NCI-H446 treated with DMSO at 0.1 percent for 48 hours (cell line): ENCODE data around the gene NDUFA8.

Experiments
- DNase-seq: peaks from one replicate; lab custom pipeline; 2025; lab: John Stamatoyannopoulos, UW

Gene NDUFA8

GRCh38 chr9:122099271-122099869 is 60.2 kb downstream of the NDUFA8 start:
- no peak for DNase-seq

GRCh38 chr9:122097679-122098315 is 61.8 kb downstream of the NDUFA8 start:
- DNase-seq: no peak

DNA sequence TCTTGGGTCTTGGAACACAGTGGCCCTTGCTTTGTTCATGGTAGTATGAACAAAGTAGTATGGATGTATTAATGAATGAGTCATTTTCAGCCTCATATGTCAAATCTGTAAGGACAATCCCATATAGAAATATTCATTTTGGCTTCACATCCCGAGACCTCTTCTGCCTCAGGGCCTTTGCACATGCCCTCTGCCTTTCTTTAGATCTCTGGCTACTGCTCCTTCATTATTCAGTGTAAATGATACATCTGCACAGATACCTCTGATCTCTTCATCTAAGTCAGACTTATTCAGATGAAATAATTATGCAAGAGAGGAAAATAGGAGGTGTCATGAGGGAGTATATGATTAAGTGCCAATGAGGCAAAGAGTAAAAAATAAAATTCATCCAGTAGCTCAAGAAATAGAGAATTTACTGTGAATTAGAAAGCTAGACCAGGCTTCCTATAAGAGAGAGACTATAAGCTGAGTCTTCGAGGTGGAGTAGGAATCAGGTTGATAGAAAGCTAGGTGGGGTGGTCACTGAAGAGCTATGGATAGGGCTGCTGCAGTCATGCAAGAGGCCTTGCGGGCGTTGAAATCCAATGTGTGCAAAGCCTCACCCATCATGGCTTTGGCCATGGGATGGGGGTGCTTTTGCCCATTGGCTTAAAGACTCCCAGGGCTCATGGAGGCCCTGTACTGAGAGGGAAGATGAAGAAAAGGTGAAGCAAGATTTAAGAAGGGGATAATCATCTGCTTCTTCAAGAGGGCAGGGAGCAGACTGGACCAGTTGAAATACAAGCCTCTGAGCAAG is 62.8 kb downstream of the NDUFA8 start:
- DNase-seq: no peak

DNA sequence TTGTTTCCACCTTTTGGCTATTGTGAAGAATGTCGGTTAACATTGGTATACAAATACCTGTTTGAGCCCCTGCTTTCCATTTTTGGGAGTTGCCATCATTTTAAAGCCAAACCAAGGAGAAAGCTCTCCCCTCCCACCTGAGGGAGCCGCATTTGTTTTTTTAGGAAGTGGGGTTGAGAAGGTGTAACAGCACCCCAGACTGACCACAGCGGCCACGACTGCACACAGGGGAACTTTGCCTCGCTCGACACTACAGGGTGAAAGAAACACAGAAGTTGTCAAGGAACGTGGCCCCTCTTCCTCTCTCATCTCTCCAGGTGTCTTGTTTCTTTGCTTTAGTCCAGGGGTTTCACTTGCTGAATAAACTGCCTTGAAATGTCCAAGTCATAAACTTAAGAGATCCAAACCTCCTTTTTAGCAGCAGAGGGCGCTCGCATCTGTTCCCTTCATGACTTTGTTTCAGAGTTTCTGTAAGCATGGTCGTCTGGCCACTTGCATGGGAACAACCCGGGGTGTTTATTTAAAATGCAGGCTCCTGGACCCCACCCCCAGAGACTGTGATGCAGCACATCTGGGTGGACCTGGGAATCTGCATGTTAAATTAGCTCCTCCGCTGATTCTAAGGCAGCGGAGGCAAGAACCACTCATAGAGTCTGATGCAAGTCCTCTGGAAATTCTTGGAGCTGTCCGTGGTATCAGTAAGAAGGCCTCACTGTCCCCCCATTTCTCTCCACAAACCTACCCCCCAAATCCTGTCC is 64.4 kb downstream of the NDUFA8 start:
- DNase-seq: peak; percentile 3
